Neuronal stem cell (in vitro differentiated cells): Measurements from ENCODE around the gene SNX25.

Experiments used
- DNase-seq: peaks from one replicate; pipeline ENCODE4 v3.0.0-alpha.2; 2013; ENCODE audit warnings: low spot score
- H2AFZ ChIP-seq: one replicate; pipeline ENCODE4 v1.6.1; 2013; ENCODE audit warnings: mild to moderate bottlenecking, low read length, inconsistent platforms
- H2AK5ac ChIP-seq: 2 replicates; pipeline ENCODE4 v1.6.1; 2013; ENCODE audit warnings: low read depth, mild to moderate bottlenecking, inconsistent platforms, low read length, moderate library complexity, mixed read lengths
- H2BK120ac ChIP-seq: 2 replicates; pipeline ENCODE4 v1.6.1; 2013; ENCODE audit warnings: low read depth, mild to moderate bottlenecking, inconsistent platforms, low read length, moderate library complexity, mixed read lengths
- H2BK12ac ChIP-seq: one replicate; pipeline ENCODE4 v1.6.1; 2013; ENCODE audit warnings: low read length, inconsistent platforms
- H2BK15ac ChIP-seq: 2 replicates; pipeline ENCODE4 v1.6.1; 2013; ENCODE audit warnings: mild to moderate bottlenecking, low read length, inconsistent platforms, mixed read lengths
- H2BK5ac ChIP-seq: one replicate; pipeline ENCODE4 v1.6.1; 2013; ENCODE audit warnings: inconsistent platforms, mild to moderate bottlenecking, low read length, moderate library complexity
- H3K14ac ChIP-seq: one replicate; pipeline ENCODE4 v1.6.1; 2013; ENCODE audit warnings: low read length, inconsistent platforms
- H3K18ac ChIP-seq: 2 replicates; pipeline ENCODE4 v1.6.1; 2013; ENCODE audit warnings: low read length, inconsistent platforms
- H3K23ac ChIP-seq: 2 replicates; pipeline ENCODE4 v1.6.1; 2013; ENCODE audit warnings: low read depth, mild to moderate bottlenecking, mixed read lengths, low read length, inconsistent platforms; ENCODE audit not compliant: poor library complexity
- H3K27ac ChIP-seq: replicated peaks from 3 replicates; pipeline ENCODE4 v1.5.1; 2013; ENCODE audit warnings: low read length, inconsistent platforms
- H3K27me3 ChIP-seq, 3 experiments: 2 replicates each; pipeline ENCODE4 v1.6.1; 2013; ENCODE audit warnings: low read length in 3 of 3, mild to moderate bottlenecking in 2 of 3, inconsistent platforms in 1 of 3, low read depth in 1 of 3, mixed read lengths in 1 of 3, moderate library complexity in 1 of 3; ENCODE audit not compliant: control insufficient read depth in 3 of 3, insufficient read depth in 3 of 3
- H3K36me3 ChIP-seq, 2 donors: replicated peaks in 1 of 2; 2 replicates each; pipeline ENCODE4 v1.6.1; 2013; ENCODE audit warnings: low read length in 2 of 2; ENCODE audit not compliant: control insufficient read depth in 2 of 2, insufficient read depth in 2 of 2
- H3K4ac ChIP-seq: 2 replicates; pipeline ENCODE4 v1.6.1; 2013; ENCODE audit warnings: inconsistent platforms, mild to moderate bottlenecking, low read length, moderate library complexity
- H3K4me1 ChIP-seq, 2 donors: 1 replicate in 1 of 2; 2 replicates in 1 of 2; pipeline ENCODE4 v1.6.1; 2013; ENCODE audit warnings: low read length in 2 of 2, low read depth in 1 of 2; ENCODE audit not compliant: control insufficient read depth in 2 of 2, insufficient read depth in 1 of 2
- H3K4me2 ChIP-seq: one replicate; pipeline ENCODE4 v1.6.1; 2013; ENCODE audit warnings: mild to moderate bottlenecking, low read length, inconsistent platforms; ENCODE audit not compliant: insufficient read depth, poor library complexity, severe bottlenecking
- H3K4me3 ChIP-seq, 2 donors: 2 replicates each; pipeline ENCODE4 v1.5.1; 2013; ENCODE audit warnings: low read length in 2 of 2, mild to moderate bottlenecking in 2 of 2, inconsistent platforms in 1 of 2, moderate library complexity in 1 of 2
- H3K79me1 ChIP-seq: one replicate; pipeline ENCODE4 v1.6.1; 2013; ENCODE audit warnings: low read depth, mild to moderate bottlenecking, inconsistent platforms, low read length, moderate library complexity
- H3K9ac ChIP-seq: one replicate; pipeline ENCODE4 v1.6.1; 2013; ENCODE audit warnings: mild to moderate bottlenecking, low read depth, low read length, inconsistent platforms; ENCODE audit not compliant: poor library complexity
- H3K9me3 ChIP-seq, 2 donors: replicated peaks in 1 of 2; 2 replicates each; pipeline versions ENCODE3 to v1.6.1; 2013; ENCODE audit warnings: low read length in 2 of 2, mild to moderate bottlenecking in 2 of 2, inconsistent platforms in 1 of 2, low read depth in 1 of 2, mixed read lengths in 1 of 2, moderate library complexity in 1 of 2; ENCODE audit not compliant: control insufficient read depth in 2 of 2, insufficient read depth in 1 of 2
- H4K8ac ChIP-seq: one replicate; pipeline ENCODE4 v1.6.1; 2013; ENCODE audit warnings: low read depth, mild to moderate bottlenecking, inconsistent platforms, low read length, moderate library complexity
- H4K91ac ChIP-seq: one replicate; pipeline ENCODE4 v1.6.1; 2013; ENCODE audit warnings: low read length, low read depth, mild to moderate bottlenecking, inconsistent platforms; ENCODE audit not compliant: poor library complexity
- WGBS, 2 donors: extraction: QIAGEN DNeasy Blood & Tissue Kit; methylation state at CpG; one replicate each; pipeline ENCODE4 v1.1.7; 2013; ENCODE audit warnings: missing lambda C conversion rate in 2 of 2, mixed read lengths in 1 of 2; ENCODE audit not compliant: insufficient read length in 2 of 2, insufficient replicate concordance in 1 of 2; ENCODE audit errors: extremely low coverage in 2 of 2; 5-methylcytosine and 5-hydroxymethylcytosine counted together

SNX25 gene

DNA sequence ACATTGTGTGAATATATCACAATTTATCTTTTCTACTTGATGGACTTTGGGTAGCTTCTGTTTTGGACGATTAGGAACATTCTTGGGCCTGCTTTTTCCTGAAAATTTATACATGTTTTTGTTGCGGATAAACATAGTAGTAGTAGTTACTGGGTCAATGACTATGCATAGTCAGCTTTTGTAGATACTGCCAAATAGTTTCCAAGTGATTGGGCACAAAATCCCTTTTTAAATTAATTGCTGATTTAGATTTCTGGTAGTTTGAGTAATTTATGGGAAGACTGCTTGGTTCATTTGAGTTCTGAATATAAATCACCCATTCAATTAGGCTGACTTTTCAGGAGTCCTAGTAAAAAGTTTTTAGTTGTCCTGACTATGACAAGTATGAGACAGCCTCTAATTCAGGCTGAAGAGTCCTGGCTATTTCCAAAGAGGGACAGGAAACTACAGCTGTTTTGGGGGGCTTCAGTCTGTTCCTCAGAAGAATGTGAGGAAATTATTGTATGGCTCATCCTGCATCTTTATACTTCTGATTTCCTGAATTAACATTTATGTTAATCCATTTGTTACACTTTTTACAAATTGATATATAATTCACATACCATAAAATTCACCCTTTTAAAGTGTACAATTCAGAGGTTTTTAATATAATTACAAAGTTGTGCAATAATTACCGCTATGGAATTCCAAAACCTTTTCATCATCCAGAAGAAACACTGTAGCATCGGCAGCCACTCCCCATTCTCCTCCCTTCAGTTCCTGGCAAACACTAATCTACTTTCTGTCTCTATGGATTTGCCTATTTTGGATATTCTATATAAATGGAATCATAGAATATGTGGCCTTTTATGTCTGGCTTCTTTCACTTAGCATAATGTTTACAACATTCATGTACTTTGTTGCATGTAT is 172.1 kb downstream of the SNX25 start:
- H3K4me3 ChIP-seq = no peak overlapping the region
- WGBS, 2 donors = no CpG with 5 or more reads among the region's 4 CpGs
- no peak overlapping the region for H2BK15ac ChIP-seq
- H3K36me3 ChIP-seq = peaks cover 0 to 5% of the 10 kb centered on the region in 2 donors
- H3K4me2 ChIP-seq = no peak overlapping the region
- H3K27me3 ChIP-seq = peaks cover 0 to 2% (median 0%) of the 10 kb centered on the region in 3 experiments
- no peak overlapping the region for H3K18ac ChIP-seq
- no peak overlapping the region for H2BK120ac ChIP-seq
- H2AK5ac ChIP-seq = no peak overlapping the region
- peaks cover 10% of the 10 kb centered on the region in 2 donors for H3K9me3 ChIP-seq
- no peak overlapping the region for H4K8ac ChIP-seq
- H2AFZ ChIP-seq = no peak overlapping the region
- H3K9ac ChIP-seq = no peak overlapping the region
- no peak overlapping the region for H2BK12ac ChIP-seq
- no peaks in the 10 kb centered on the region for H3K4me1 ChIP-seq
- no peaks in the 10 kb centered on the region for H3K79me1 ChIP-seq
- H3K23ac ChIP-seq = no peak overlapping the region
- DNase-seq = no peak
- no peak overlapping the region for H3K27ac ChIP-seq
- H3K14ac ChIP-seq = no peak overlapping the region
- H3K4ac ChIP-seq = no peak overlapping the region
- H2BK5ac ChIP-seq = no peak overlapping the region
- no peak overlapping the region for H4K91ac ChIP-seq

DNA sequence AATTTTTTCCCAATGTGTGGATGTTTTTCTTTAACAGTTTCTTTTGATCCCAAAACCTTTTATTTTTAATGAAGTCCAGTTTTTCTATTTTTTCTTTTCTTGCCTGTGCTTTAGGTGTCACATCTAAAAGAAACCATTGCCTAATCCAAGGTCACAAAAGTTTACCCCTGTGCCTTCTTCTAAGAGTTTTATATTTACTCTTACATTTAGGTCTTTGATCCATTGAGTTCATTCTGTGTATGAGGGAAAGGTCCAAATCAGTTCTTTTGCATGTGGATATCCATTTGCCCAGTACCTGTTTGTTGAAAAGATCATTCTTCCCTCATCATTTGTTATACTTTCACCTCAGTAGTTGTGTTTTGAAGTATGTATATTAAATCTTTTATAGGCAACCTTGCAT is 173.4 kb downstream of the SNX25 start:
- no peak overlapping the region for H3K4me2 ChIP-seq
- no peak overlapping the region for H2BK15ac ChIP-seq
- peaks cover 0 to 2% (median 0%) of the 10 kb centered on the region in 3 experiments for H3K27me3 ChIP-seq
- no peak for DNase-seq
- H3K18ac ChIP-seq = no peak overlapping the region
- H3K14ac ChIP-seq = no peak overlapping the region
- H3K9ac ChIP-seq = no peak overlapping the region
- no peak overlapping the region for H3K4me3 ChIP-seq
- no peak overlapping the region for H2BK5ac ChIP-seq
- H3K27ac ChIP-seq = no peak overlapping the region
- H4K91ac ChIP-seq = no peak overlapping the region
- H3K23ac ChIP-seq = no peak overlapping the region
- H3K4me1 ChIP-seq = no peaks in the 10 kb centered on the region
- H2AK5ac ChIP-seq = no peak overlapping the region
- no peak overlapping the region for H2BK12ac ChIP-seq
- peaks cover 0 to 5% of the 10 kb centered on the region in 2 donors for H3K36me3 ChIP-seq
- H3K9me3 ChIP-seq = peaks cover 10% of the 10 kb centered on the region in 2 donors
- H4K8ac ChIP-seq = no peak overlapping the region
- H3K4ac ChIP-seq = no peak overlapping the region
- H3K79me1 ChIP-seq = no peaks in the 10 kb centered on the region
- no peak overlapping the region for H2AFZ ChIP-seq
- no peak overlapping the region for H2BK120ac ChIP-seq

- no peak overlapping the region for H3K14ac ChIP-seq
- WGBS, 2 donors = no CpG with 5 or more reads among the region's 4 CpGs
Measured at GRCh38 chr4:185383451-185383850, 174.1 kb downstream of the SNX25 start.

GRCh38 chr4:185384061-185384460 is 174.7 kb downstream of the SNX25 start:
- no CpG with 5 or more reads among the region's 2 CpGs for WGBS, 2 donors
- H2AK5ac ChIP-seq = no peak overlapping the region

More at GRCh38 chr4:185383451-185383850, 174.1 kb downstream of the SNX25 start:
- Histone ChIP-seq H2AK5ac (no peak overlapping the region), H3K4me1 (no peaks in the 10 kb centered on the region), H3K9ac (no peak overlapping the region), H2BK5ac (no peak overlapping the region), H2BK12ac (no peak overlapping the region), H3K36me3 (peaks cover 0 to 2% of the 10 kb centered on the region in 2 donors), H3K79me1 (no peaks in the 10 kb centered on the region), H4K8ac (no peak overlapping the region), H2BK120ac (no peak overlapping the region), H3K4me2 (no peak overlapping the region), H3K4me3 (no peak overlapping the region), H3K27me3 (peaks cover 0 to 2% (median 0%) of the 10 kb centered on the region in 3 experiments), H2AFZ (no peak overlapping the region), H3K18ac (no peak overlapping the region), H3K23ac (no peak overlapping the region), H4K91ac (no peak overlapping the region), H2BK15ac (no peak overlapping the region), H3K9me3 (peaks cover 8 to 10% of the 10 kb centered on the region in 2 donors), H3K27ac (no peak overlapping the region), H3K4ac (no peak overlapping the region)
- DNase-seq = no peak

More at GRCh38 chr4:185384061-185384460, 174.7 kb downstream of the SNX25 start:
- Histone ChIP-seq H2BK120ac (no peak overlapping the region), H3K14ac (no peak overlapping the region), H3K23ac (no peak overlapping the region), H2BK5ac (no peak overlapping the region), H3K18ac (no peak overlapping the region), H2AFZ (no peak overlapping the region), H3K4me3 (no peak overlapping the region), H3K27me3 (peaks cover 0 to 2% (median 0%) of the 10 kb centered on the region in 3 experiments), H3K4me2 (no peak overlapping the region), H3K4ac (no peak overlapping the region), H2BK12ac (no peak overlapping the region), H2BK15ac (no peak overlapping the region), H4K8ac (no peak overlapping the region), H4K91ac (no peak overlapping the region), H3K36me3 (peaks cover 0 to 2% of the 10 kb centered on the region in 2 donors), H3K4me1 (no peaks in the 10 kb centered on the region), H3K79me1 (no peaks in the 10 kb centered on the region), H3K27ac (no peak overlapping the region), H3K9ac (no peak overlapping the region), H3K9me3 (peaks cover 8 to 10% of the 10 kb centered on the region in 2 donors)
- no peak for DNase-seq
